Testis (tissue), 3 donors: Measurements from ENCODE around the gene OTOG. TPM values are rescaled to one million over a fixed set of nuclear protein-coding genes. Genes with fewer than 3 reads are reported as not detected.

Experiments
- DNase-seq: peaks from one replicate; pipeline ENCODE4 v3.0.0-alpha.2; 2019
- H3K27ac ChIP-seq, 2 donors: fragments of 200-600 bp; sonication (generic); one replicate each; pipeline ENCODE4 v1.5.1; 2019
- H3K27me3 ChIP-seq: fragments of 200-600 bp; sonication (generic); one replicate; pipeline ENCODE4 v1.5.1; 2019
- H3K36me3 ChIP-seq: fragments of 200-600 bp; sonication (generic); one replicate; pipeline ENCODE4 v1.5.1; 2017; ENCODE audit warnings: low read depth; ENCODE audit errors: missing control alignments
- H3K4me1 ChIP-seq: fragments of 200-600 bp; sonication (generic); one replicate; pipeline ENCODE4 v1.5.1; 2019
- H3K4me3 ChIP-seq, 2 donors: fragments of 200-600 bp; sonication (generic); one replicate each; pipeline ENCODE4 v1.5.1; 2017 to 2019
- H3K9me3 ChIP-seq: fragments of 200-600 bp; sonication (generic); one replicate; pipeline ENCODE4 v1.5.1; 2017
- POLR2A ChIP-seq: fragments of 450-650 bp; IDR thresholded peaks from one replicate; pipeline ENCODE4 v1.6.1; 2017; ENCODE audit warnings: antibody characterized with exemption, mild to moderate bottlenecking, moderate library complexity
- WGBS, 2 donors: methylation state at CpG; one replicate each; pipeline ENCODE4 v1.1.5; 2018; 5-methylcytosine and 5-hydroxymethylcytosine counted together
- intact Hi-C: fragments of 100-400 bp; cut with DNase I; formaldehyde crosslinking; loops from one replicate; pipeline ENCODE4 v1.15.1; 2023; ENCODE audit warnings: low total_unique reads
- polyA plus RNA-seq: library from polyadenylated mRNA; stranded (reverse); fragments of 350-450 nt; fragmentation: Illumina TruSeq; extraction: RNeasy Lipid Tissue Mini Kit (QIAGEN cat#74804); gene quantifications from one replicate; pipeline ENCODE4 v1.2.3, GENCODE V29; 2014; ENCODE audit warnings: low read depth, low replicate concordance; ENCODE audit not compliant: insufficient read depth
- total RNA-seq, 2 donors: library from RNA; depleted of rRNA; stranded (reverse); fragments of >200 nt; gene quantifications; one replicate each; pipeline ENCODE4 v1.2.3, GENCODE V29; 2016
- TF ChIP-seq, protein P1 (sequence below), 3 experiments: fragments of 450-650 bp in 2 of 3; fragments of 200-600 bp in 1 of 3; sonication (generic) in 1 of 3; IDR thresholded peaks; one replicate each; pipeline ENCODE4 v1.5.1; 2016 to 2019; ENCODE audit warnings: antibody characterized with exemption in 3 of 3, mild to moderate bottlenecking in 2 of 3, moderate library complexity in 1 of 3

OTOG gene
- total and polyA plus RNA-seq, 3 donors from 2014 or later, result 2.2 to 4.2 (median 2.9) TPM

DNA sequence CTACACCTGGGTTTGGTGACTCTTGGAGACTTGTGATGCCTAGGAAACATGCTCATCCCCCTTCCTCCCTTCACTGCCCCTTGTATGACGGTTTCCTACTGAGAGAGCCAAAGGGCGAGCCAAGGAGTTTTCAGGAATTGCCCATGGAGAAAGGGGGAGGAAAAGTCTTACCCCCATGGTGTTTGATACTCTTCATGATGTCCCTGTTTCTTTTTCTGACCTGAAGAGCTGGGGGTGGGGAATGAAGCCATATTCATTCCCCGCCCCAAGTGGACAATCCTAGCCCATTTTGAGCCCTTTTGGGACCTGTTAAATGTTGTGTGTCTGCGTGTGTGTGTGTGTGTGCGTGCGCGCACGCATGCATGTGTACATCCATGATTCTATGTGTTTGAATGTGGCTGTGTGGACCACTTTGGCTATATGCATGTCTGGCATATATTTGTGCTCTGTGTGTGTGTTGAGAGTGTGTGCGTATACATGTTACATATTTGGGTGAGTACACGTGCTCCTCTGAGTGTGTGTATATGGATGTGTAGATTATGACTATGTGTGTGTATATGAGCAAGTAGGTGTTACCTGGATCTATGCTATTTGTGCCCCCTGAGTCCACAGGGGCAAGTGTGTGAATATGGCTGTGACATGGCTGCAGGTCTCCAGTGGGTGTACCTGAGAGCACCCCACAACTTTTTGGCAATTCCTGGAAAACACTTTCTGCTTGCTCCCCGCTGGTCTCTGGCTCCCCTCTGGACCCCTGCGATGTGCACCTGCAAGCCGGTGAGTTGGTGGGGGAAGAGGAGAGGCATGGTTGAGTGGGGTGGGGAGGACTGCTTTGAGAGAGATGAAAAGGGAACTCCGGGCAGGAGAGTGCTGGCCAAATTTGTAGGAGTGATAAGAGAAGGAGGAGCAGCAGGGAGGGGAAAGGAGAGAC, 24.6 kb downstream of the OTOG start:
- H3K27me3 ChIP-seq, result no peaks in the 10 kb centered on the region
- no peak for TF ChIP-seq POLR2A
- TF ChIP-seq, protein P1, sequence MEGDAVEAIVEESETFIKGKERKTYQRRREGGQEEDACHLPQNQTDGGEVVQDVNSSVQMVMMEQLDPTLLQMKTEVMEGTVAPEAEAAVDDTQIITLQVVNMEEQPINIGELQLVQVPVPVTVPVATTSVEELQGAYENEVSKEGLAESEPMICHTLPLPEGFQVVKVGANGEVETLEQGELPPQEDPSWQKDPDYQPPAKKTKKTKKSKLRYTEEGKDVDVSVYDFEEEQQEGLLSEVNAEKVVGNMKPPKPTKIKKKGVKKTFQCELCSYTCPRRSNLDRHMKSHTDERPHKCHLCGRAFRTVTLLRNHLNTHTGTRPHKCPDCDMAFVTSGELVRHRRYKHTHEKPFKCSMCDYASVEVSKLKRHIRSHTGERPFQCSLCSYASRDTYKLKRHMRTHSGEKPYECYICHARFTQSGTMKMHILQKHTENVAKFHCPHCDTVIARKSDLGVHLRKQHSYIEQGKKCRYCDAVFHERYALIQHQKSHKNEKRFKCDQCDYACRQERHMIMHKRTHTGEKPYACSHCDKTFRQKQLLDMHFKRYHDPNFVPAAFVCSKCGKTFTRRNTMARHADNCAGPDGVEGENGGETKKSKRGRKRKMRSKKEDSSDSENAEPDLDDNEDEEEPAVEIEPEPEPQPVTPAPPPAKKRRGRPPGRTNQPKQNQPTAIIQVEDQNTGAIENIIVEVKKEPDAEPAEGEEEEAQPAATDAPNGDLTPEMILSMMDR (IDR thresholded peaks at IDR 0.05), result no peak
- intact Hi-C loops, result no loop called here
- no peaks in the 10 kb centered on the region for H3K4me1 ChIP-seq
- no peak for DNase-seq
- no peak overlapping the region for H3K4me3 ChIP-seq
- H3K27ac ChIP-seq, result no peak overlapping the region
- no peaks in the 10 kb centered on the region for H3K9me3 ChIP-seq
- 79% methylated on average over 14 of the region's 14 CpGs for WGBS, 2 donors
- H3K36me3 ChIP-seq, result no peaks in the 10 kb centered on the region

DNA sequence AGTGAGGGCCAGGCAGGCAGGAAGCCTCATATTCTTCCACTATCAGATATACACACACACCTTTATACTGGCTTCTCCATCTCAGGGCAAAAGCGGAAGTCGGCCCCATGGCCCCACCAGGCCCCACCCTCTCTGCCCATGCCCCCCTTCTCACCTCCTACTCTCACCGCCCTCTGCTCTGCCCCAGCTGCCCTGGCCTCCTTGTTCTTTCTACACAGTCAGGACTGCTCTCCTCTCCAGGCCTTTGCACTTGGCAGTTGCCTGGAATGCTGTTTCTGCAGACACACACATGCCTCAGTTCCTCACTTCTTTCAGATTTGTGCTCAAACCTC, 25.3 kb downstream of the OTOG start:
- no peak overlapping the region for H3K4me3 ChIP-seq
- no peak for TF ChIP-seq POLR2A
- TF ChIP-seq, protein P1 (IDR thresholded peaks at IDR 0.05), result no peak
- H3K36me3 ChIP-seq, result no peaks in the 10 kb centered on the region
- H3K4me1 ChIP-seq, result no peaks in the 10 kb centered on the region
- H3K9me3 ChIP-seq, result no peaks in the 10 kb centered on the region
- intact Hi-C loops, result no loop called here
- no peaks in the 10 kb centered on the region for H3K27me3 ChIP-seq
- WGBS, 2 donors, result 49 to 57% methylated on average over 3 of the region's 3 CpGs
- H3K27ac ChIP-seq, result no peak overlapping the region
- no peak for DNase-seq

- DNase-seq, result no peak
- Histone ChIP-seq H3K27ac (no peak overlapping the region), H3K36me3 (no peaks in the 10 kb centered on the region), H3K27me3 (no peaks in the 10 kb centered on the region), H3K9me3 (no peaks in the 10 kb centered on the region), H3K4me1 (no peaks in the 10 kb centered on the region), H3K4me3 (no peak overlapping the region)
- intact Hi-C loops, result no loop called here
- WGBS, 2 donors, result 90 to 94% methylated on average over 18 to 19 of the region's 20 CpGs
- TF ChIP-seq, protein P1 (IDR thresholded peaks at IDR 0.05), result no peak
- TF ChIP-seq POLR2A, result no peak
Observed at GRCh38 chr11:17572791-17573460, 25.9 kb downstream of the OTOG start.

- Histone ChIP-seq H3K27ac (no peak overlapping the region), H3K4me1 (no peaks in the 10 kb centered on the region), H3K4me3 (no peak overlapping the region), H3K36me3 (no peaks in the 10 kb centered on the region), H3K9me3 (no peaks in the 10 kb centered on the region), H3K27me3 (no peaks in the 10 kb centered on the region)
- WGBS, 2 donors, result 100% methylated on average over 3 of the region's 3 CpGs
- DNase-seq, result no peak
- intact Hi-C loops, result no loop called here
- TF ChIP-seq, protein P1 (IDR thresholded peaks at IDR 0.05), result no peak
- no peak for TF ChIP-seq POLR2A
Observed at GRCh38 chr11:17573526-17573925, 26.5 kb downstream of the OTOG start.
